HEK293 (cell line): ENCODE results near the gene GOLGA6L1.

Experiments
- CTCF ChIA-PET: fragments of 350-600 bp; formaldehyde crosslinking; extraction: SDS; loops from one replicate; lab custom pipeline; 2021; ENCODE audit warnings: antibody characterized with exemption; lab: Yijun Ruan, JAX
- POLR2A ChIA-PET: fragments of 300-600 bp; formaldehyde crosslinking; extraction: SDS; loops from one replicate; lab custom pipeline; 2020; ENCODE audit warnings: antibody characterized with exemption, inconsistent platforms; lab: Yijun Ruan, JAX
- H3K27ac ChIP-seq: fragments of 200-500 bp; sonication (Bioruptor generic); 2 replicates; pipeline ENCODE4 v1.5.1; 2014; ENCODE audit warnings: low read depth, low read length, control low read depth, inconsistent platforms; ENCODE audit errors: extremely low read depth
- H3K36me3 ChIP-seq, 2 experiments: fragments of 200-500 bp in 1 of 2; sonication (Bioruptor generic) in 1 of 2; 1 replicate in 1 of 2; 2 replicates in 1 of 2; pipeline ENCODE4 v1.5.1; 2014 to 2017; ENCODE audit warnings: inconsistent platforms in 2 of 2, low read length in 2 of 2; ENCODE audit not compliant: control insufficient read depth in 2 of 2, insufficient read depth in 1 of 2
- H3K4me1 ChIP-seq: fragments of 200-500 bp; sonication (Bioruptor generic); 2 replicates; pipeline ENCODE4 v1.5.1; 2014; ENCODE audit warnings: mild to moderate bottlenecking, low read length, inconsistent platforms; ENCODE audit not compliant: control insufficient read depth, insufficient read depth
- H3K4me3 ChIP-seq: 2 replicates; pipeline ENCODE4 v1.5.1; 2011; ENCODE audit warnings: low read depth, mild to moderate bottlenecking, control low read depth, low read length, moderate library complexity
- H3K9me3 ChIP-seq: fragments of 200-500 bp; sonication (Bioruptor generic); 2 replicates; pipeline ENCODE4 v1.5.1; 2014; ENCODE audit warnings: low read depth, low read length, inconsistent platforms; ENCODE audit not compliant: control insufficient read depth, insufficient read depth
- CTCF ChIP-seq: fragments of 450-650 bp; formaldehyde crosslinking; IDR thresholded peaks from 2 replicates; pipeline ENCODE4 v1.5.1; 2016; ENCODE audit warnings: missing biosample characterization, missing genetic modification characterization
- GLIS1 ChIP-seq: fragments of 450-650 bp; formaldehyde crosslinking; IDR thresholded peaks from 2 replicates; pipeline ENCODE4 v1.5.1; 2016; ENCODE audit warnings: missing biosample characterization, missing genetic modification characterization
- INSM2 ChIP-seq: fragments of 450-650 bp; formaldehyde crosslinking; IDR thresholded peaks from 2 replicates; pipeline ENCODE4 v1.5.1; 2016; ENCODE audit warnings: missing biosample characterization, missing genetic modification characterization
- KLF16 ChIP-seq: fragments of 450-650 bp; formaldehyde crosslinking; IDR thresholded peaks from 2 replicates; pipeline ENCODE4 v1.5.1; 2017; ENCODE audit warnings: missing biosample characterization, missing genetic modification characterization
- KLF8 ChIP-seq: fragments of 450-650 bp; formaldehyde crosslinking; IDR thresholded peaks from 2 replicates; pipeline ENCODE4 v1.5.1; 2016; ENCODE audit warnings: missing biosample characterization, missing genetic modification characterization
- KLF9 ChIP-seq: fragments of 450-650 bp; formaldehyde crosslinking; IDR thresholded peaks from 2 replicates; pipeline ENCODE4 v1.5.1; 2016; ENCODE audit warnings: missing biosample characterization, missing genetic modification characterization, low read depth
- MEIS1 ChIP-seq: sonication (generic); formaldehyde crosslinking; IDR thresholded peaks from 2 replicates; pipeline ENCODE4 v1.8.1; 2022; ENCODE audit warnings: missing genetic modification reagents, mild to moderate bottlenecking, borderline replicate concordance
- REST ChIP-seq: fragments of 450-650 bp; formaldehyde crosslinking; IDR thresholded peaks from 2 replicates; pipeline ENCODE4 v1.5.1; 2016; ENCODE audit warnings: missing biosample characterization, missing genetic modification characterization
- SCRT2 ChIP-seq: fragments of 450-650 bp; formaldehyde crosslinking; IDR thresholded peaks from 2 replicates; pipeline ENCODE4 v1.5.1; 2016; ENCODE audit warnings: missing biosample characterization, missing genetic modification characterization
- YY1 ChIP-seq: fragments of 450-650 bp; formaldehyde crosslinking; IDR thresholded peaks from 2 replicates; pipeline ENCODE4 v1.5.1; 2018; ENCODE audit warnings: missing biosample characterization, missing genetic modification characterization
- ZNF155 ChIP-seq: fragments of 450-650 bp; formaldehyde crosslinking; IDR thresholded peaks from 2 replicates; pipeline ENCODE4 v1.5.1; 2016; ENCODE audit warnings: missing biosample characterization, missing genetic modification characterization
- ZNF18 ChIP-seq: fragments of 450-650 bp; formaldehyde crosslinking; IDR thresholded peaks from 2 replicates; pipeline ENCODE4 v1.5.1; 2016; ENCODE audit warnings: missing biosample characterization, missing genetic modification characterization
- ZNF239 ChIP-seq: fragments of 450-650 bp; formaldehyde crosslinking; IDR thresholded peaks from 2 replicates; pipeline ENCODE4 v1.5.1; 2016; ENCODE audit warnings: missing biosample characterization, missing genetic modification characterization
- ZNF248 ChIP-seq: fragments of 450-650 bp; formaldehyde crosslinking; IDR thresholded peaks from 2 replicates; pipeline ENCODE4 v1.5.1; 2017; ENCODE audit warnings: missing biosample characterization, missing genetic modification characterization
- ZNF26 ChIP-seq: fragments of 450-650 bp; formaldehyde crosslinking; IDR thresholded peaks from 2 replicates; pipeline ENCODE4 v1.5.1; 2016; ENCODE audit warnings: missing biosample characterization, missing genetic modification characterization
- ZNF302 ChIP-seq: fragments of 450-650 bp; formaldehyde crosslinking; IDR thresholded peaks from 2 replicates; pipeline ENCODE4 v1.5.1; 2016; ENCODE audit warnings: missing biosample characterization, missing genetic modification characterization, low read depth
- ZNF350 ChIP-seq: fragments of 450-650 bp; formaldehyde crosslinking; IDR thresholded peaks from 2 replicates; pipeline ENCODE4 v1.5.0; 2017; ENCODE audit warnings: missing biosample characterization, mild to moderate bottlenecking, missing genetic modification characterization
- ZNF366 ChIP-seq: fragments of 450-650 bp; formaldehyde crosslinking; conservative IDR thresholded peaks from 2 replicates; pipeline ENCODE4 v1.5.1; 2016; ENCODE audit warnings: missing biosample characterization, missing genetic modification characterization
- ZNF37A ChIP-seq: fragments of 450-650 bp; IDR thresholded peaks from 2 replicates; pipeline ENCODE4 v1.5.1; 2018; ENCODE audit warnings: missing biosample characterization, missing genetic modification characterization
- ZNF433 ChIP-seq: fragments of 450-650 bp; formaldehyde crosslinking; IDR thresholded peaks from 2 replicates; pipeline ENCODE4 v1.5.1; 2016; ENCODE audit warnings: missing biosample characterization, missing genetic modification characterization, low read depth
- ZNF555 ChIP-seq: fragments of 450-650 bp; formaldehyde crosslinking; conservative IDR thresholded peaks from 2 replicates; pipeline ENCODE4 v1.5.1; 2017; ENCODE audit warnings: missing biosample characterization, mild to moderate bottlenecking, missing genetic modification characterization, inconsistent platforms
- ZNF701 ChIP-seq: fragments of 450-650 bp; formaldehyde crosslinking; IDR thresholded peaks from 2 replicates; pipeline ENCODE4 v1.5.1; 2016; ENCODE audit warnings: missing biosample characterization, missing genetic modification characterization
- ZNF76 ChIP-seq: fragments of 450-650 bp; formaldehyde crosslinking; IDR thresholded peaks from 2 replicates; pipeline ENCODE4; 2016; ENCODE audit warnings: low read depth, missing biosample characterization, missing genetic modification characterization, borderline replicate concordance
- ZNF843 ChIP-seq: fragments of 450-650 bp; formaldehyde crosslinking; IDR thresholded peaks from 2 replicates; pipeline ENCODE4 v1.5.1; 2016; ENCODE audit warnings: missing biosample characterization, missing genetic modification characterization
- TF ChIP-seq, protein P1 (sequence below): fragments of 450-650 bp; formaldehyde crosslinking; IDR thresholded peaks from 2 replicates; pipeline ENCODE4 v1.5.1; 2016; ENCODE audit warnings: missing biosample characterization, missing genetic modification characterization

The GOLGA6L1 gene

DNA sequence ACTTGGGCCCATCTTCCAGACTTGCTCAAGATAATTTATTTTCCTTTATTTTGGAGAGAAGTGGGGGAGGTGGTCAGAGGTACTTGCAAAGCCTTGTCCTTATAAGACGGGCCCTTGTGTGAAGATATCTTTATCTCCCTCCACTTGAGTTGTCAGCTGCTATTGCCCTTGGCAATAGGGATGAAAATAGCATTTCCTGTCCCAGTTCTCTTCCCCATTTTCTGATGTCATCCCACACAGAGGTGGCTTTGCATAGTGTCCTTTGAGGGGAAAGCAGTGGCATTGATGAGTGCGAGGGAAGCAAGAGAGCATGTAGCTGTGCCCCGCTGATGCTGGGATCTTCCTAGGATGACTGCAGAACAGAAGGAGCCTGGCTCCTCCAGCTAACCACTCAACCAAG is 55.4 kb downstream of the GOLGA6L1 start:
- H3K9me3 ChIP-seq: no peaks in the 10 kb centered on the region
- no peak overlapping the region for H3K4me3 ChIP-seq
- H3K4me1 ChIP-seq: no peaks in the 10 kb centered on the region
- CTCF ChIA-PET: no interaction called here
- TF ChIP-seq ZNF248 (tag by site-specific recombination) (no peak), KLF9 (tag by site-specific recombination) (no peak), SCRT2 (tag by site-specific recombination) (no peak), ZNF155 (tag by site-specific recombination) (no peak), MEIS1 (CRISPR knock-in tag) (no peak), ZNF239 (tag by site-specific recombination) (no peak), GLIS1 (tag by site-specific recombination) (no peak), KLF8 (tag by site-specific recombination) (no peak), INSM2 (no peak), YY1 (no peak), ZNF302 (tag by site-specific recombination) (no peak), REST (tag by site-specific recombination) (no peak), KLF16 (tag by site-specific recombination) (no peak), ZNF843 (tag by site-specific recombination) (no peak), ZNF366 (tag by site-specific recombination) (no peak), ZNF433 (tag by site-specific recombination) (no peak)
- TF ChIP-seq, protein P1, sequence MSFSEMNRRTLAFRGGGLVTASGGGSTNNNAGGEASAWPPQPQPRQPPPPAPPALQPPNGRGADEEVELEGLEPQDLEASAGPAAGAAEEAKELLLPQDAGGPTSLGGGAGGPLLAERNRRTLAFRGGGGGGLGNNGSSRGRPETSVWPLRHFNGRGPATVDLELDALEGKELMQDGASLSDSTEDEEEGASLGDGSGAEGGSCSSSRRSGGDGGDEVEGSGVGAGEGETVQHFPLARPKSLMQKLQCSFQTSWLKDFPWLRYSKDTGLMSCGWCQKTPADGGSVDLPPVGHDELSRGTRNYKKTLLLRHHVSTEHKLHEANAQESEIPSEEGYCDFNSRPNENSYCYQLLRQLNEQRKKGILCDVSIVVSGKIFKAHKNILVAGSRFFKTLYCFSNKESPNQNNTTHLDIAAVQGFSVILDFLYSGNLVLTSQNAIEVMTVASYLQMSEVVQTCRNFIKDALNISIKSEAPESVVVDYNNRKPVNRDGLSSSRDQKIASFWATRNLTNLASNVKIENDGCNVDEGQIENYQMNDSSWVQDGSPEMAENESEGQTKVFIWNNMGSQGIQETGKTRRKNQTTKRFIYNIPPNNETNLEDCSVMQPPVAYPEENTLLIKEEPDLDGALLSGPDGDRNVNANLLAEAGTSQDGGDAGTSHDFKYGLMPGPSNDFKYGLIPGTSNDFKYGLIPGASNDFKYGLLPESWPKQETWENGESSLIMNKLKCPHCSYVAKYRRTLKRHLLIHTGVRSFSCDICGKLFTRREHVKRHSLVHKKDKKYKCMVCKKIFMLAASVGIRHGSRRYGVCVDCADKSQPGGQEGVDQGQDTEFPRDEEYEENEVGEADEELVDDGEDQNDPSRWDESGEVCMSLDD: no peak
- H3K27ac ChIP-seq: no peak overlapping the region
- POLR2A ChIA-PET: no interaction called here
- H3K36me3 ChIP-seq: no peaks in the 10 kb centered on the region

GRCh38 chr15:23079766-23080165 is 56.9 kb downstream of the GOLGA6L1 start:
- Histone ChIP-seq H3K4me1 (no peaks in the 10 kb centered on the region), H3K4me3 (no peak overlapping the region), H3K9me3 (no peaks in the 10 kb centered on the region), H3K36me3 (no peaks in the 10 kb centered on the region), H3K27ac (no peak overlapping the region)
- CTCF ChIA-PET: no interaction called here
- POLR2A ChIA-PET: no interaction called here
- no peak for TF ChIP-seq ZNF350
- no peak for TF ChIP-seq ZNF76 (tag by site-specific recombination)
- no peak for TF ChIP-seq ZNF26
- TF ChIP-seq ZNF701 (tag by site-specific recombination): no peak
- no peak for TF ChIP-seq ZNF18 (tag by site-specific recombination)
- no peak for TF ChIP-seq CTCF (tag by site-specific recombination)
- TF ChIP-seq ZNF555 (tag by site-specific recombination): no peak
- no peak for TF ChIP-seq ZNF37A (tag by site-specific recombination)
